ENCODE results near the gene SUMF2. TPM values are rescaled to one million over a fixed set of nuclear protein-coding genes. Genes with fewer than 3 reads are reported as not detected.
A peak's percentile ranks its signal among the peaks of the same experiment; 100 is the strongest.
"Not testable (repeated sequence)": the region's sequence is repeated elsewhere in the genome, so short reads cannot be mapped to it uniquely, and the experiment has no call there.

The SUMF2 gene
- total and polyA plus RNA-seq, 8 donors: 88.6 to 136 (median 101) TPM

GRCh38 chr7:56028942-56029630 is 35.0 kb upstream of the SUMF2 start:
- Histone ChIP-seq H3K4me3 (no peak overlapping the region), H3K27me3 (no peaks in the 10 kb centered on the region), H3K36me3 (no peaks in the 10 kb centered on the region), H3K9me3 (no peaks in the 10 kb centered on the region), H3K27ac (no peak overlapping the region), H3K4me1 (peaks cover 0 to 11% (median 0%) of the 10 kb centered on the region in 3 donors)
- intact Hi-C loops (cut with DNase I): no loop called here
- no peak for TF ChIP-seq CTCF (IDR thresholded peaks at IDR 0.05)
- no peak for FAIRE-seq
- no peak for DNase-seq
- 60 to 62% methylated on average over 9 of the region's 9 CpGs for WGBS, 2 donors
- peak in 2 of 4 donors; percentile 6 to 18 for ATAC-seq

GRCh38 chr7:56030340-56030739 is 33.7 kb upstream of the SUMF2 start:
- intact Hi-C loops (cut with DNase I): no loop called here

GRCh38 chr7:56031556-56031955 is 32.5 kb upstream of the SUMF2 start:
- H3K4me1 ChIP-seq: peaks cover 0 to 11% (median 0%) of the 10 kb centered on the region in 3 donors
- FAIRE-seq; intact Hi-C loops (cut with DNase I); H3K27me3 ChIP-seq; DNase-seq; ATAC-seq; H3K36me3 ChIP-seq; H3K27ac ChIP-seq; H3K9me3 ChIP-seq; H3K4me3 ChIP-seq: not testable (repeated sequence)
- WGBS, 2 donors: 79 to 83% methylated on average over 8 of the region's 8 CpGs

More at GRCh38 chr7:56030340-56030739, 33.7 kb upstream of the SUMF2 start:
- 93% methylated on average over 8 of the region's 8 CpGs for WGBS, 2 donors
- H3K36me3 ChIP-seq: no peaks in the 10 kb centered on the region
- H3K9me3 ChIP-seq: no peaks in the 10 kb centered on the region
- H3K27ac ChIP-seq: no peak overlapping the region
- DNase-seq (no peak), ATAC-seq (no peak), FAIRE-seq (no peak)
- H3K27me3 ChIP-seq: no peaks in the 10 kb centered on the region
- no peak for TF ChIP-seq CTCF (IDR thresholded peaks at IDR 0.05)
- H3K4me3 ChIP-seq: no peak overlapping the region
- H3K4me1 ChIP-seq: peaks cover 0 to 11% (median 0%) of the 10 kb centered on the region in 3 donors

GRCh38 chr7:56032578-56032977 is 31.5 kb upstream of the SUMF2 start:
- FAIRE-seq; H3K27me3 ChIP-seq; H3K4me3 ChIP-seq; ATAC-seq; DNase-seq; H3K27ac ChIP-seq; H3K36me3 ChIP-seq; intact Hi-C loops (cut with DNase I); H3K9me3 ChIP-seq: not testable (repeated sequence)
- WGBS, 2 donors: 92 to 97% methylated on average over 6 to 7 of the region's 7 CpGs
- peaks cover 0 to 11% (median 0%) of the 10 kb centered on the region in 3 donors for H3K4me1 ChIP-seq

GRCh38 chr7:56033671-56034432 is 30.2 kb upstream of the SUMF2 start:
- Histone ChIP-seq H3K9me3 (no peaks in the 10 kb centered on the region), H3K4me3 (peak overlapping the region; percentile 23 to 71 (median 45)), H3K4me1 (peaks cover 0 to 11% (median 0%) of the 10 kb centered on the region in 3 donors), H3K36me3 (no peaks in the 10 kb centered on the region), H3K27me3 (no peaks in the 10 kb centered on the region), H3K27ac (peak overlapping the region in 3 of 4 donors; percentile 18 to 64 (median 34))
- intact Hi-C loops (cut with DNase I): no loop called here
- TF ChIP-seq CTCF (IDR thresholded peaks at IDR 0.05): peak in 2 of 4 donors; percentile 10 to 16
- no peak for FAIRE-seq
- DNase-seq: peak; percentile 37 to 77 (median 56)
- WGBS, 2 donors: 0% methylated on average over 26 to 27 of the region's 27 CpGs
- peak; percentile 79 to 89 (median 88) for ATAC-seq

Data from pancreas (tissue), 10 donors.